Smooth muscle cell (in vitro differentiated cells): Measurements from ENCODE around the gene HAGH. TPM values are rescaled to one million over a fixed set of nuclear protein-coding genes. Genes with fewer than 3 reads are reported as not detected.

Experiments
- DNase-seq: peaks from one replicate; lab custom pipeline; 2025; ENCODE audit not compliant: unreplicated experiment; lab: John Stamatoyannopoulos, UW
- H2AFZ ChIP-seq: fragments of 200-600 bp; sonication (generic); 2 replicates; pipeline ENCODE4 v1.6.0; 2016; ENCODE audit warnings: antibody characterized with exemption, low read depth, mild to moderate bottlenecking
- H3F3A ChIP-seq: fragments of 200-600 bp; sonication (generic); 2 replicates; pipeline ENCODE4 v1.6.0; 2017; ENCODE audit warnings: antibody characterized with exemption, low read depth
- H3K27ac ChIP-seq: fragments of 200-600 bp; sonication (generic); 2 replicates; pipeline ENCODE4 v1.5.1; 2016; ENCODE audit warnings: low read depth, mild to moderate bottlenecking
- H3K27me3 ChIP-seq: fragments of 200-600 bp; sonication (generic); 2 replicates; pipeline ENCODE4 v1.6.1; 2016; ENCODE audit warnings: low read depth, mild to moderate bottlenecking
- H3K36me3 ChIP-seq: fragments of 200-600 bp; sonication (generic); 2 replicates; pipeline ENCODE4 v1.5.1; 2016; ENCODE audit warnings: low read depth
- H3K4me1 ChIP-seq: fragments of 200-600 bp; sonication (generic); 2 replicates; pipeline ENCODE4 v1.5.1; 2016; ENCODE audit warnings: low read depth
- H3K4me2 ChIP-seq: fragments of 200-600 bp; sonication (generic); 2 replicates; pipeline ENCODE4 v1.6.0; 2016; ENCODE audit warnings: mild to moderate bottlenecking
- H3K4me3 ChIP-seq: fragments of 200-600 bp; sonication (generic); 2 replicates; pipeline ENCODE4 v1.5.1; 2016; ENCODE audit warnings: mild to moderate bottlenecking
- H3K79me2 ChIP-seq: fragments of 200-600 bp; sonication (generic); 2 replicates; pipeline ENCODE4 v1.6.0; 2016; ENCODE audit warnings: low read depth, mild to moderate bottlenecking
- H3K9ac ChIP-seq: fragments of 200-600 bp; sonication (generic); 2 replicates; pipeline ENCODE4 v1.6.0; 2016; ENCODE audit warnings: low read depth
- H3K9me3 ChIP-seq: fragments of 200-600 bp; sonication (generic); replicated peaks from 2 replicates; pipeline ENCODE4 v1.5.1; 2016; ENCODE audit warnings: low read depth
- H4K20me1 ChIP-seq: fragments of 200-600 bp; sonication (generic); 2 replicates; pipeline ENCODE4 v1.6.0; 2016; ENCODE audit warnings: low read depth
- WGBS: methylation state at CpG from one replicate; pipeline ENCODE4 v1.1.7; 2016; ENCODE audit warnings: low lambda C conversion rate; 5-methylcytosine and 5-hydroxymethylcytosine counted together
- polyA plus RNA-seq: library from polyadenylated mRNA; unstranded; fragments of >200 nt; fragmentation: Nextera tagmentation; extraction: Ambion mirVana; gene quantifications from 2 replicates; pipeline ENCODE4 v1.2.1, GENCODE V29; 2016
- total RNA-seq: library from RNA; depleted of rRNA; stranded (reverse); fragments of >200 nt; gene quantifications from 2 replicates; pipeline ENCODE4 v1.2.3, GENCODE V29; 2014
- TF ChIP-seq, protein P1 (sequence below): fragments of 200-600 bp; sonication (generic); IDR thresholded peaks from 2 replicates; pipeline ENCODE4 v1.5.1; 2017; ENCODE audit warnings: borderline replicate concordance, mild to moderate bottlenecking, antibody characterized with exemption; ENCODE audit not compliant: insufficient read depth, poor library complexity, severe bottlenecking

HAGH gene
- total and polyA plus RNA-seq, 2 experiments from 2014 or later = 20.9 to 43.0 TPM

DNA sequence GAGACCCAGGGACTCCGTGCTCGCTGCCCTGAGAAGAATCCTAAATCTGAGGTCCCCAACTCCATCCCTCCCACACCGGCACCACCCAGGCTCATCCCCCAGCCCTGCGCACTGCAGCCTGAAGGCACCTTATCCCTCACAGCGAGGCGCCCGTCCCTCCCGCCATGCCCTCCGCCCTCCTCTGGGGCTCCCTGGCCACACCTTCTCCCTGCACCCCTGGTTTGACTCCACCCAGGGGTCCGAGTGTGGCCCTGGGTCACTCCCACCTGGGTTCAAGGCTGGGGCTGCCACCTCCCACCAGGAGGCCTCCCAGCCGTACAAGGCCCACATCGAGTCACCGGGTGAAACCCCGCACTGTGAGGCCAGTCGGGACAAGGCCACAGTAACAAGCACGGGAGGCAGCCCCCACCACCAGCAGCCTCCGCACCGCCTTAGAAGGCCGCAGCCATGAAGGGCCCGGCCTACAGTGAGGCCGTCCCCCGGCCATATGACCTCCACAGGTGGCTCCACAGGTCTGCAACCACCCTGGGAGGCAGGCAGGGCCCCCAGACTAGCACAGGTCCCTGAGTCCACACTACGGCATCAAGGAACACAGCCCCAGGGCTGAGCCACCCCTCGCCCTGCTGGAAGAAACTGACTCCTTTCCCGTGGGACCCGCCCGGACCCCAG lies 8.3 kb downstream of the HAGH start:
- DNase-seq = no peak
- no peak overlapping the region for H2AFZ ChIP-seq
- H3F3A ChIP-seq = peaks cover 7% of the 10 kb centered on the region
- H4K20me1 ChIP-seq = no peaks in the 10 kb centered on the region
- no peaks in the 10 kb centered on the region for H3K4me1 ChIP-seq
- H3K36me3 ChIP-seq = no peaks in the 10 kb centered on the region
- no peak overlapping the region for H3K4me3 ChIP-seq
- TF ChIP-seq, protein P1, sequence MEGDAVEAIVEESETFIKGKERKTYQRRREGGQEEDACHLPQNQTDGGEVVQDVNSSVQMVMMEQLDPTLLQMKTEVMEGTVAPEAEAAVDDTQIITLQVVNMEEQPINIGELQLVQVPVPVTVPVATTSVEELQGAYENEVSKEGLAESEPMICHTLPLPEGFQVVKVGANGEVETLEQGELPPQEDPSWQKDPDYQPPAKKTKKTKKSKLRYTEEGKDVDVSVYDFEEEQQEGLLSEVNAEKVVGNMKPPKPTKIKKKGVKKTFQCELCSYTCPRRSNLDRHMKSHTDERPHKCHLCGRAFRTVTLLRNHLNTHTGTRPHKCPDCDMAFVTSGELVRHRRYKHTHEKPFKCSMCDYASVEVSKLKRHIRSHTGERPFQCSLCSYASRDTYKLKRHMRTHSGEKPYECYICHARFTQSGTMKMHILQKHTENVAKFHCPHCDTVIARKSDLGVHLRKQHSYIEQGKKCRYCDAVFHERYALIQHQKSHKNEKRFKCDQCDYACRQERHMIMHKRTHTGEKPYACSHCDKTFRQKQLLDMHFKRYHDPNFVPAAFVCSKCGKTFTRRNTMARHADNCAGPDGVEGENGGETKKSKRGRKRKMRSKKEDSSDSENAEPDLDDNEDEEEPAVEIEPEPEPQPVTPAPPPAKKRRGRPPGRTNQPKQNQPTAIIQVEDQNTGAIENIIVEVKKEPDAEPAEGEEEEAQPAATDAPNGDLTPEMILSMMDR = no peak
- no peak overlapping the region for H3K4me2 ChIP-seq
- H3K9ac ChIP-seq = no peak overlapping the region
- H3K79me2 ChIP-seq = no peaks in the 10 kb centered on the region
- no peak overlapping the region for H3K27ac ChIP-seq
- no peaks in the 10 kb centered on the region for H3K9me3 ChIP-seq
- no peaks in the 10 kb centered on the region for H3K27me3 ChIP-seq
- 97% methylated on average over 27 of the region's 27 CpGs for WGBS

DNA sequence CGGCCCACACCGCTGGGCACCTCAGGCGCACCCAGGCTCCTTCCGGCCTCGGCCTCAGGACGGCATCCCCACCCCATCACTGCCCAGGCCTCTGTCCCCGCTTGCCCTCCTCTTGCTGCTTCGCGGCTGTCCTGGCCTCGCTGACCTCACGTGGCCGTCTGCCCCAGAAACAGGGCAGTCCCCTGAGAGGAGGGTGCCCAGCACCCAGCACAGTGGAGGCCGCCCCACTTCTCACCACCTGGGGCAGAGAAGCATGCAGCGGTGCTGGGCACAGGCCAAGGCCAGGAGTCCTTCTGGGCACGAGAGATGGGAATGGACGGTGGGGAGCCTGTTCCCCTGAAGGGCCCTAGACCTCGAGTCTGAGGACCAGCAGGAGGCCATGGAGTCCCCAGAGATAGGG lies 8.9 kb downstream of the HAGH start:
- no peak overlapping the region for H2AFZ ChIP-seq
- no peak overlapping the region for H3K27ac ChIP-seq
- no peaks in the 10 kb centered on the region for H3K9me3 ChIP-seq
- DNase-seq = no peak
- H3K27me3 ChIP-seq = no peaks in the 10 kb centered on the region
- H4K20me1 ChIP-seq = no peaks in the 10 kb centered on the region
- H3K36me3 ChIP-seq = no peaks in the 10 kb centered on the region
- 97% methylated on average over 17 of the region's 17 CpGs for WGBS
- TF ChIP-seq, protein P1 = no peak
- H3K4me2 ChIP-seq = no peak overlapping the region
- peaks cover 2% of the 10 kb centered on the region for H3K4me1 ChIP-seq
- H3K79me2 ChIP-seq = no peaks in the 10 kb centered on the region
- H3K4me3 ChIP-seq = no peak overlapping the region
- H3F3A ChIP-seq = peaks cover 8% of the 10 kb centered on the region
- no peak overlapping the region for H3K9ac ChIP-seq

DNA sequence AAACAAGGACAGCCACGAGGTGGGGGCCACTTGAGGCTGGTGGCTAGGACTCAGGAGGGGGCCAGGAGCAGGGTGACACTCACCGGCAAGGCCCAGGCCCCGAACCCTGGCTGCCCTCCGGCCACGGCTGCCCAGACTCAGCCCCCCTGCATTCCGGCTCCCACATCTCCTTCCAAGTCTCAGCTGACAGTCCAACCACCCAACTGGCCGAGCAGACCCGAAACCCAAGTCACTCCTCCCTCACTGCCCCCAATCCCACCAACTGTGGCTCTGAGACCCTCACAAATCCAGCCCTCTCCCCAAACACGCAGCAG lies 9.4 kb downstream of the HAGH start:
- no peak for DNase-seq
- Histone ChIP-seq H3K79me2 (no peaks in the 10 kb centered on the region), H3K4me2 (no peak overlapping the region), H3K9ac (no peak overlapping the region), H3K4me1 (peaks cover 5% of the 10 kb centered on the region), H3K27ac (no peak overlapping the region), H2AFZ (no peak overlapping the region), H4K20me1 (no peaks in the 10 kb centered on the region), H3K4me3 (no peak overlapping the region), H3F3A (peaks cover 8% of the 10 kb centered on the region), H3K36me3 (no peaks in the 10 kb centered on the region), H3K27me3 (no peaks in the 10 kb centered on the region), H3K9me3 (no peaks in the 10 kb centered on the region)
- WGBS = 98% methylated on average over 9 of the region's 9 CpGs
- TF ChIP-seq, protein P1 = no peak
